GM21367 (cell line): ENCODE data around the gene AIF1L.

ENCODE experiments used
- ATAC-seq: cut with Tn5 transposase; IDR thresholded peaks from one replicate; pipeline ENCODE4 v1.9.1; 2021; ENCODE audit not compliant: unreplicated experiment

Gene AIF1L

GRCh38 chr9:131076347-131077195 lies 19.8 kb upstream of the AIF1L start:
- no peak for ATAC-seq

- no peak for ATAC-seq
Observed at GRCh38 chr9:131078427-131079366, 17.6 kb upstream of the AIF1L start.

- no peak for ATAC-seq
Observed at GRCh38 chr9:131080589-131080988, 15.7 kb upstream of the AIF1L start.

- ATAC-seq, result no peak
Observed at GRCh38 chr9:131081868-131082267, 14.5 kb upstream of the AIF1L start.

GRCh38 chr9:131082774-131083512 lies 13.4 kb upstream of the AIF1L start:
- no peak for ATAC-seq

- no peak for ATAC-seq
Observed at GRCh38 chr9:131084661-131085369, 11.5 kb upstream of the AIF1L start.

GRCh38 chr9:131085370-131086122 lies 10.8 kb upstream of the AIF1L start:
- ATAC-seq, result no peak

GRCh38 chr9:131087354-131087893 lies 8.9 kb upstream of the AIF1L start:
- ATAC-seq, result no peak

- no peak for ATAC-seq
Observed at GRCh38 chr9:131090025-131090787, 6.1 kb upstream of the AIF1L start.

- ATAC-seq, result no peak
Observed at GRCh38 chr9:131091352-131091992, 4.9 kb upstream of the AIF1L start.

GRCh38 chr9:131092030-131092429 lies 4.3 kb upstream of the AIF1L start:
- ATAC-seq, result no peak

- no peak for ATAC-seq
Observed at GRCh38 chr9:131092548-131093440, 3.5 kb upstream of the AIF1L start.

- no peak for ATAC-seq
Observed at GRCh38 chr9:131094015-131094414, 2.3 kb upstream of the AIF1L start.

GRCh38 chr9:131094622-131095021 lies 1.7 kb upstream of the AIF1L start:
- no peak for ATAC-seq

GRCh38 chr9:131095666-131096268 lies 564 bp upstream of the AIF1L start:
- no peak for ATAC-seq

GRCh38 chr9:131097126-131097947 lies 1.0 kb downstream of the AIF1L start:
- ATAC-seq, result no peak
